GM21737 (cell line): ENCODE data around the gene HCFC1.

Experiments
- ATAC-seq: cut with Tn5 transposase; IDR thresholded peaks from one replicate; pipeline ENCODE4 v1.9.1; 2021; ENCODE audit warnings: mild to moderate bottlenecking, moderate library complexity; ENCODE audit not compliant: unreplicated experiment

Gene HCFC1

DNA sequence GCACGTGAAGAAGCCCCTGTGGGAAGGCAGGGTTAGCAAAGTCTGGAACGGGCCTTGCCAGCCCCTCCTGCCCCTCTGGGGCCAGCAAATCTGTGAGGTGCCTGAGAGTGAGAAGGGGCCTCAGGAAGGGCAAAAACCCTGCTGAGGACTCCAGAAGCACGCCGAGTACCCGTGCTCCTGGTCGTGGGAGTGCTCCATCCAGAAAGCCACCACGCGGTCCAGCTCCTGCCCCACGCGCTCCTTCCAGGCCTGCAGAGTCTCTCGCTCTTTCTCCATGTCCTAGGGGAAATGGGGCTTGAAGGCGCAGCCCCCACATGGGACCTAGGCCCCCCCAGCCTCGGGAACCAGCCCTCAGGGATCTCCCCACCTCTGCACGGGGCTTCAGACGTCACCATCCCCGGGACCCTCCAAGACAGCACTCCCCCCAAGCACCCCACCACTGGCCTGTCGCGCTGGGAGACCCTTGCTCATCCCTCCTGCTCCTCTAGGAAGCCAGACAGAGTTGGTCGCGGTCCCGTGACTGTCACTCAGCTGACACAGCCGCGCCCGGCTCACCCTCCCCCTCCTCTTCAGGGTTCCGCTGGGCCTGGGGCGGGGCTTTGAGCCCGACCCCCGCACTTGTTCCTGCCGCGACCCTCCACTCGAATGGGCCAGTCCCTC lies 27.3 kb downstream of the HCFC1 start, which contains the start of gene RENBP:
Gene RENBP, minus strand, starts transcription at position 504 of the 660 bp plus-strand sequence. Its CDS starts 33 bp downstream, at position 471.
- no peak for ATAC-seq

GRCh38 chrX:153941336-153942252 lies 30.0 kb downstream of the HCFC1 start:
- no peak for ATAC-seq

- no peak for ATAC-seq
Measured at GRCh38 chrX:153939573-153939972, 32.0 kb downstream of the HCFC1 start.

GRCh38 chrX:153938226-153938786 lies 33.3 kb downstream of the HCFC1 start:
- ATAC-seq, result no peak

GRCh38 chrX:153937056-153937455 lies 34.6 kb downstream of the HCFC1 start:
- ATAC-seq, result no peak

DNA sequence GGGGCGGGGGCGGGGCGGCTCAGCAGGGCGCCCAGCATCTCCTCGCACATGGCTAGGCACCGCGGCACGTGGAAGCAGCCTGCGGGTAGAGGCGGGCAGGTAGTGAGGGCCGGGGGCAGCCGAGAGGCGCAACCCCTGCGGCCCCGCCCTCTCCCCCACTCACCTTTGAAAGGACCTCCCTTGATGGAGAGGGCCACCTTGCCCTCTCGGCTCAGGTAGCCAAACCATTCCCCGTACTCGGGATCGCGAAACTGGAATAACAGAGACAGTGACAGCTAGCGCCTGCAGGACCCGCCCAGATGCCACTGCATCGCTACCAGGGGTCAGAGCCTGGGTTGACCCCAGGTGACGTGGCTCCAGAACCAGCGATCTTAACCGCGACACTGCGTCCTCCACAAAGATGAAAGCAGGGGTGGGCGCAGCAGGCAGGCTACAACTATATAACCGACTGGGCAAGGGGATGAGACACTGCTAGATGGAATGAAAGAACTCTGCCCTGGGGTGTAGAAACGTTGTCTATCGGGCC lies 36.2 kb downstream of the HCFC1 start:
- ATAC-seq, result peak; percentile 4

- peak; percentile 81 for ATAC-seq
Measured at GRCh38 chrX:153934762-153935325, 36.8 kb downstream of the HCFC1 start, which contains the start of gene NAA10. TSS of gene NAA10 (minus strand) at chrX:153935037. CDS start at chrX:153934904, 133 bp downstream.

- ATAC-seq, result peak; percentile 12
Measured at GRCh38 chrX:153934148-153934761, 37.4 kb downstream of the HCFC1 start.

DNA sequence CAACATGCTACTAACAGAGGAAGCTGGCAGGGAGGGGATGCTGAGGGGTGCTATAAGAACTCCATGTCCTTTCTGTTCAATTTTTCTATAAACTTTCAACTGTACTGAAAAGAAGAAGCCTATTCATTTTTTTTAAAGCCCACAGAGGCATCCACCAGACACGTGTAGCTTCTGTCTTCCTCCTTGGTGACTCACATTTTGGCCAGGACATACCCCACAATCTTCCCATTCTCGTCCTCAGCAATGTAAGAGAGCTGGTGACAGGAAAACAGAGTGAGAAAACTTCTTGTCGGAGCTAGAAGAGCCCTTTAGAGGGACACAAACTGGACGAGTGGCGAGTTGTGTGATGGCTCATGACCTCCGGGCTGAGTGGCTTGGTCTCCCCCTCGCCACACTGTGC lies 37.9 kb downstream of the HCFC1 start:
- ATAC-seq, result no peak

GRCh38 chrX:153932220-153932915 lies 39.2 kb downstream of the HCFC1 start:
- ATAC-seq, result no peak

DNA sequence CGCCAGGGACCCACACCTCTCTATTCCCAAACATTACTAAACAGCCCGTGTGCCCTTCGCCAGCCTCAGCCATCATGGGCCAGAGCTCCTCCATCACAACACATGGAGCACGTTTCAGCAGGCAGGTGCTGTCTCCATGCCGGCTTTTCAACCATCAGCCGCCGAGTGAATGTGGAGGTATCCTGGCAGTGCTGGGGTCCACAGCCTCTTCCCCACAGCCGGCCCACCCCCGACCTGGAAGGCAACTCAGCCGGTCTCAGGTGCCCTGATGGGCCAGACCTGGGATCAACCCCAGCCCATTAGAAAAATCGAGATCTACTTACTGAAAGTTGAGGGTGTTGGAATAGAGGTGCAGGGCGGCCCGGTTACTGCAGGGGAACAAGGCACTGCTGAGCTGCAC lies 39.9 kb downstream of the HCFC1 start:
- ATAC-seq, result no peak

GRCh38 chrX:153931151-153931550 lies 40.5 kb downstream of the HCFC1 start:
- no peak for ATAC-seq

GRCh38 chrX:153930011-153930910 lies 41.4 kb downstream of the HCFC1 start:
- ATAC-seq, result no peak

DNA sequence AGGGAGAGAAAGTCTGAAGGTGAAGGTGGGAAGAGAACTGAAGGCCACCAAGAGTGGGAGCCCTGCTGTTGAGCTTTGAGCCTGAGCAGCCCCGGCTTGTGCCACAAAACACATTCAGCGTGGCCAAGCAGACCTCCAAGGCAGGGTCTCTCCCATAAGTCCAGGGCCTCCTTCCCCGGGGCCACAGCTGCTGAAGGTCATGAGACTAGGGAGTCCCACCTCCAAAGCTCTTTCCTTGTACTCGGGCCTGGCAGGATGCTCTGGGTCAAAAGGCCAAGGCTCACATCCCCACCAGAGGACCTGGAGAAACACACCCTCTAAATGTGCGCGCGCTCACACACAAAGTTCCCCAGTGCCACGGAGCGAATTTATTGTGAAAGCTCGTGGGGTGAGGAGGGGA lies 42.0 kb downstream of the HCFC1 start:
- no peak for ATAC-seq

- no peak for ATAC-seq
Measured at GRCh38 chrX:153928846-153929245, 42.8 kb downstream of the HCFC1 start.

GRCh38 chrX:153927922-153928760 lies 43.5 kb downstream of the HCFC1 start:
- peak; percentile 60 for ATAC-seq

DNA sequence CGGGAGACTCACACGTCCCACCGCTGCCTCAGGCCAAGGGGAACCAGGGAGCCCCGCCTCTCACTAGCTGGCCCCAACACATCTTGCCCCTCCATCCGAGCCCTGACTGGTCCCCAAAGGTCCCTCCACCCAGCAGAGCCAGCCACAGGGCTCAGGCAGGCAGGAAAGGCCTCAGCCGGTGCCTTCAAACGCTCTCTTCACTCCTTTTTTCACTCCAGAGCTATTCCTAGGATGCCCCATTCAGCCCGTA lies 44.0 kb downstream of the HCFC1 start:
- no peak for ATAC-seq
